ENCODE results near the gene FOXA1. TPM values are rescaled to one million over a fixed set of nuclear protein-coding genes. Genes with fewer than 3 reads are reported as not detected.

The FOXA1 gene
- total and polyA plus RNA-seq, 9 donors, result 0.08 to 3.6 (median 0.17) TPM

- Histone ChIP-seq H3K27ac (ENCODE audit: low read length) (no peak overlapping the region), H3K27me3 (ENCODE audit: control insufficient read depth, insufficient read depth, low read length) (peaks cover 80% of the 10 kb centered on the region), H3K4me1 (ENCODE audit: control insufficient read depth, insufficient read depth, low read length) (peaks cover 19% of the 10 kb centered on the region), H3K9me3 (replicated peaks; ENCODE audit: control insufficient read depth, low read depth, low read length) (no peaks in the 10 kb centered on the region), H3K36me3 (ENCODE audit: control insufficient read depth, insufficient read depth, low read length) (no peaks in the 10 kb centered on the region), H3K4me3 (ENCODE audit: low read length) (no peak overlapping the region)
- DNase-seq, result no peak
- WGBS (ENCODE audit: insufficient coverage), result 23% methylated on average over 11 of the region's 24 CpGs
Observed at GRCh38 chr14:37602605-37603453, 7.8 kb upstream of the FOXA1 start.

DNA sequence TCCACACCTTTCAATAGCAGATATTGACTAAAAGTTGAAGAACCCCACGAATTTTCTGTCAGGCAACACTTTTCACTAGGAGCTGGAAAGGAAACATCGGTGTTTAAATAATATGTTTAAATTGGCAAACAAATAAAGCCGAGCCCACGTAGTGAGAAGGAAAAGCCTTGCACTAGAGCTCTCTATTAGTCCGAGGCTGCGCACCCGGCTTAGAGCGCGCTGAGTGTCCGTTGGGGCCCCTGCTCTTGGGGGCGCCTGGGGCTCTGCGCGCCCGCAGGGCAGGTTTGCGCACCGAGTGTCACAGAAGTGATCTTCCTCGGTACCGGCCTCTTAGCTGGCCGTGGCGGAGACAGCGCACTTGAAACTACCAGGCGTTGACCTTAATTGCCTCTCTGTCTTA lies 6.8 kb upstream of the FOXA1 start:
- no peak for DNase-seq
- H3K27ac ChIP-seq (ENCODE audit: low read length), result no peak overlapping the region
- H3K4me1 ChIP-seq (ENCODE audit: control insufficient read depth, insufficient read depth, low read length), result peaks cover 19% of the 10 kb centered on the region
- 6% methylated on average over 15 of the region's 22 CpGs for WGBS (ENCODE audit: insufficient coverage)
- no peaks in the 10 kb centered on the region for H3K9me3 ChIP-seq (replicated peaks; ENCODE audit: control insufficient read depth, low read depth, low read length)
- no peak overlapping the region for H3K4me3 ChIP-seq (ENCODE audit: low read length)
- H3K27me3 ChIP-seq (ENCODE audit: control insufficient read depth, insufficient read depth, low read length), result peaks cover 87% of the 10 kb centered on the region
- no peaks in the 10 kb centered on the region for H3K36me3 ChIP-seq (ENCODE audit: control insufficient read depth, insufficient read depth, low read length)

DNA sequence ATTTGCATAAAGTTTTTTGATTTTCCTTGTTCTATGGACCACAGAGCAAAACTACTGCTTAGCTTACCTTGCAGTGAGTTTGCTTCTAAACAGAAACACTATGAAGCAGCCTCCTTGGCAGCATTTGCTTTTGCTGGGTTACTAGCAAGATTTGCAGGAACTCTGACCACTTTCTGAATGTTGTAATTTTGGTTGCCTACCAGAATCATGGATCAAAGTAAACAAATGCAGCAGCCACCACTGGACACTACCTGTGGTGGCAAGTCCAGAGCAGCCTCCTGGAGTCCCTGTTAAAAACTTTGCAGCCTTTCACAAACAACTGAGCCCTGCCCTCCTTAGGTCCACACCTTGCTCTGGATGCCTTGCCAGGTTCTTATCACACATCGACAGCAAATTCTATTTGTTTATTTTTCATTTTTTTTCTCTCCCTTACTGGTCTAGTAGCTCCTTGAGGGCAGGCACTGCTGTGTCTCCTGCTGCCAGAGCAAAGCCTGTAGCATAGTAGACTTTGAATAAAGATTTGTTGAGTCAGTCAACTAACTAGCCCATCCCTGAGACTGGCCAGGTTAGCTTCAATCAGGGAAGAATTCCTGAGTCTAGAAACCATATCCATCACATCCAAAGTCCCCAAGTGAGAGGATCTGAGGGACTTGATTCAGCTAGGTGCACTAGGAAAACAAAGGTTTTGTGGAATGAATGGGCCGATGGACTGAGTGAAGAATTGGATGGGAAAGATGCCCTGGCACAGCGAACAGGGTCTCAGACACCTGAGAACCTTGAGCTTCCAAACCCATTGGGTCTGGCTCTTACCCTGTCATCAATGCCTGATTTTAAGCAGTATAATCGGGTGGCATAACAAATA lies 6.1 kb upstream of the FOXA1 start:
- no peak for DNase-seq
- peaks cover 88% of the 10 kb centered on the region for H3K27me3 ChIP-seq (ENCODE audit: control insufficient read depth, insufficient read depth, low read length)
- peaks cover 19% of the 10 kb centered on the region for H3K4me1 ChIP-seq (ENCODE audit: control insufficient read depth, insufficient read depth, low read length)
- H3K36me3 ChIP-seq (ENCODE audit: control insufficient read depth, insufficient read depth, low read length), result no peaks in the 10 kb centered on the region
- no peak overlapping the region for H3K27ac ChIP-seq (ENCODE audit: low read length)
- no peak overlapping the region for H3K4me3 ChIP-seq (ENCODE audit: low read length)
- 37% methylated on average over 3 of the region's 4 CpGs for WGBS (ENCODE audit: insufficient coverage)
- H3K9me3 ChIP-seq (replicated peaks; ENCODE audit: control insufficient read depth, low read depth, low read length), result no peaks in the 10 kb centered on the region

GRCh38 chr14:37599507-37600368 lies 4.7 kb upstream of the FOXA1 start:
- Histone ChIP-seq H3K9me3 (replicated peaks; ENCODE audit: control insufficient read depth, low read depth, low read length) (no peaks in the 10 kb centered on the region), H3K4me1 (ENCODE audit: control insufficient read depth, insufficient read depth, low read length) (peaks cover 28% of the 10 kb centered on the region), H3K36me3 (ENCODE audit: control insufficient read depth, insufficient read depth, low read length) (no peaks in the 10 kb centered on the region), H3K27ac (ENCODE audit: low read length) (no peak overlapping the region), H3K27me3 (ENCODE audit: control insufficient read depth, insufficient read depth, low read length) (peaks cover 96% of the 10 kb centered on the region), H3K4me3 (ENCODE audit: low read length) (no peak overlapping the region)
- DNase-seq, result no peak
- under 1% methylated on average over 44 of the region's 57 CpGs for WGBS (ENCODE audit: insufficient coverage)

GRCh38 chr14:37598747-37599506 lies 3.9 kb upstream of the FOXA1 start:
- Histone ChIP-seq H3K9me3 (replicated peaks; ENCODE audit: control insufficient read depth, low read depth, low read length) (no peaks in the 10 kb centered on the region), H3K36me3 (ENCODE audit: control insufficient read depth, insufficient read depth, low read length) (no peaks in the 10 kb centered on the region), H3K4me1 (ENCODE audit: control insufficient read depth, insufficient read depth, low read length) (peaks cover 34% of the 10 kb centered on the region), H3K27ac (ENCODE audit: low read length) (no peak overlapping the region), H3K4me3 (ENCODE audit: low read length) (no peak overlapping the region), H3K27me3 (ENCODE audit: control insufficient read depth, insufficient read depth, low read length) (peaks cover 97% of the 10 kb centered on the region)
- DNase-seq, result no peak
- 3% methylated on average over 14 of the region's 36 CpGs for WGBS (ENCODE audit: insufficient coverage)

DNA sequence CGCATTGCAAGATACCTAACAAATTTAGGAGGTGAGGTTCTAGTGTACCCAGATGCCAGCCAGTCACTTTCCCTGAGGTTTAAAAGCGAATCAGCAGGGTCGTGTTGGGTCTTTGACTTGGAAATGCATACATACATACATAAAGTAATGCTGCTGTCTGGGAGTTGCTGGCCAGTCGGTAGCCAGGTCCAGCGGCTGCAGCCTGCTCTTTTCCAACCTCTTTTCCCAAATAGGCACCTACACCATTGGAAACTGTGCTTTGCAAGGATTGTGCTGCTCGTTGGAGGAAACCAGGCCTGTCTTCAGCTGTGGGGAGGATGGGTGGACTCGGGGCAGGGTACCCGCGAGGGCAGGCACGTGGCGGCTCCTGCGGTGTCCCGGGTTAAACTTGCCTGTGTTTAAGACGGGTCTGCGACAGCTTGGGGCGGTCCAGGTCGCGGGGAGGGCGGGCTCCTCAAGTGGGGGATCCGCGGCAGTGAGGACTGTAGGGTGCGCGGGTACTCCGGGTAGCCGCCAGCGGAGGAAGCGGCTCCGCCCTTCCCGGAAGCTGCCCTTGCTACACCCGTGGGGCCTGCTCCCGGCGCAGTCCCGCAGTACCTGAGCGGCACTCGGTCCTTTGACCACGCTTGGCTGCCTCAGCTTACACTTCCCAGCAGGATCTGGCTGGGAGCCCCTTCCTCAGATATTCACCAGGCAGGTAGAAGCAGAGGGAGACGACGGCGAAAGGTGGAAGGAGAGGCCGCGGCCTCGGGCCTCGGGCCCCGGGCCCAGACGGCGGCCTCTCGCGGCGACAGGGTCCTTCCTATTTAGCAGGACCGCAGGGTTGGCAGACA lies 3.1 kb upstream of the FOXA1 start:
- H3K27ac ChIP-seq (ENCODE audit: low read length), result no peak overlapping the region
- WGBS (ENCODE audit: insufficient coverage), result 2% methylated on average over 42 of the region's 50 CpGs
- H3K36me3 ChIP-seq (ENCODE audit: control insufficient read depth, insufficient read depth, low read length), result no peaks in the 10 kb centered on the region
- no peaks in the 10 kb centered on the region for H3K9me3 ChIP-seq (replicated peaks; ENCODE audit: control insufficient read depth, low read depth, low read length)
- peaks cover 94% of the 10 kb centered on the region for H3K27me3 ChIP-seq (ENCODE audit: control insufficient read depth, insufficient read depth, low read length)
- no peak for DNase-seq
- H3K4me1 ChIP-seq (ENCODE audit: control insufficient read depth, insufficient read depth, low read length), result peaks cover 34% of the 10 kb centered on the region
- no peak overlapping the region for H3K4me3 ChIP-seq (ENCODE audit: low read length)

DNA sequence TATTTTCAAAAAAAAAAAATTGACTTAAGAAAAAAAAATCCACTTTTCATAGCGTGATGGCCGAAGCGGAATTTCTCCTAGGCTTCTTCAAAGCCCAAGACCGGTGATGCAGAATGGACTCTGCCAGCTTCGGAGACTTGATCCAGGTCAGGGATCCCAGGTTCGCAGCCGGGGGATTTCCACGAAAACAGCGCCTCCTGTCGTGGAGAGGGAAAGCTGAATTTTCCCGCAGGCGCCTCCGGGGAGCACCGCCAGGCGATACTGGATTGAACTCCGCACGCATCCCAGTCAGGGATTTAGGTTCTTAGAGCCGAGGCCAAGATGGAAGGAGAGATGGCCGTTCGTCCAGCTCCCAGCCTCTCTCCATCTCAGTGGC lies 2.5 kb upstream of the FOXA1 start:
- no peak for DNase-seq
- Histone ChIP-seq H3K36me3 (ENCODE audit: control insufficient read depth, insufficient read depth, low read length) (no peaks in the 10 kb centered on the region), H3K27ac (ENCODE audit: low read length) (no peak overlapping the region), H3K4me3 (ENCODE audit: low read length) (no peak overlapping the region), H3K27me3 (ENCODE audit: control insufficient read depth, insufficient read depth, low read length) (peaks cover 94% of the 10 kb centered on the region), H3K9me3 (replicated peaks; ENCODE audit: control insufficient read depth, low read depth, low read length) (no peaks in the 10 kb centered on the region), H3K4me1 (ENCODE audit: control insufficient read depth, insufficient read depth, low read length) (peaks cover 34% of the 10 kb centered on the region)
- 3% methylated on average over 16 of the region's 20 CpGs for WGBS (ENCODE audit: insufficient coverage)

DNA sequence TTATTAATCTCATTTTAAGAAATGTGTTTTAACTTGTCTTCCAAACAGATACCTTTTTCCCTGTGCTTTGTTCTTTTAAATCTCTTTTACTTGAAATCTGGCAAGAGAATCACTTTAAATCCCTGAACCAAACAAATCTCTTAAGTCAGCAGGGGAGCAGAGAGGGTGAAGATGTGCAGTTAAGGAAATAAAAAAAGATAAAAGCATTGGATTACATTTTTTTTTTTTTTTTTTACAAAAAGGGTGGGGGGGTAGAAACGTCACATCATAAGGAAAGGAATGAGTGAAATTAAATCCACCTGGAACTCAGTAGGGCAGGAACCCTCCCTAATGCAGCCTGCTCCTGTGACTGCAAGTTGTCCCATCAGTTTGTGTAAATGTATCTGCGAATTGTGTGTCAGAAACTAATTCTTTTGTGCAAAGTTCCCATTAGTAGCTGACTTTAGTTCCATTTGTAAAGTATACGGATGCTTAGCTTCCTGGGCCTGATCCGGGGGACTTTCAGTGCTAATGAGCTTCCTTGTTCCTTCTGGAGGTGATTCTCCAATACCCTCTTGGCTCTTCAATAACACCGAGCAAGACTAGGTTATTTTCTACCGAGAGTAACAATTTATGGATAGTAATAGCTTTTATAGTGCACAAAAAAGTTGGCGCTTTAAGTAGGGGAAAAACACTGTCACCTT lies 1.9 kb upstream of the FOXA1 start:
- H3K9me3 ChIP-seq (replicated peaks; ENCODE audit: control insufficient read depth, low read depth, low read length), result no peaks in the 10 kb centered on the region
- peaks cover 94% of the 10 kb centered on the region for H3K27me3 ChIP-seq (ENCODE audit: control insufficient read depth, insufficient read depth, low read length)
- no peak overlapping the region for H3K27ac ChIP-seq (ENCODE audit: low read length)
- no peak for DNase-seq
- peaks cover 35% of the 10 kb centered on the region for H3K4me1 ChIP-seq (ENCODE audit: control insufficient read depth, insufficient read depth, low read length)
- no CpG with 5 or more reads among the region's 7 CpGs for WGBS (ENCODE audit: insufficient coverage)
- H3K36me3 ChIP-seq (ENCODE audit: control insufficient read depth, insufficient read depth, low read length), result no peaks in the 10 kb centered on the region
- H3K4me3 ChIP-seq (ENCODE audit: low read length), result no peak overlapping the region
